Glutamatergic neuron (in vitro differentiated cells): ENCODE results near the gene MYCBPAP. TPM values are rescaled to one million over a fixed set of nuclear protein-coding genes. Genes with fewer than 3 reads are reported as not detected.

Source experiments
- DNase-seq: peaks from one replicate; pipeline ENCODE4 v3.0.0; 2022
- H3K27ac Mint-ChIP-seq: one replicate; pipeline ENCODE4 v1.8.0; 2020; ENCODE audit warnings: mild to moderate bottlenecking, mixed read lengths, inconsistent platforms; ENCODE audit not compliant: unreplicated experiment
- H3K27me3 Mint-ChIP-seq: one replicate; pipeline ENCODE4 v1.8.0; 2020; ENCODE audit warnings: mild to moderate bottlenecking, moderate library complexity, mixed read lengths, inconsistent platforms; ENCODE audit not compliant: unreplicated experiment
- H3K36me3 Mint-ChIP-seq: one replicate; pipeline ENCODE4 v1.8.0; 2020; ENCODE audit warnings: mild to moderate bottlenecking, mixed read lengths, inconsistent platforms; ENCODE audit not compliant: unreplicated experiment
- H3K4me1 Mint-ChIP-seq: one replicate; pipeline ENCODE4 v1.8.0; 2020; ENCODE audit warnings: mild to moderate bottlenecking, low read depth, mixed read lengths, inconsistent platforms; ENCODE audit not compliant: unreplicated experiment
- H3K4me3 Mint-ChIP-seq: one replicate; pipeline ENCODE4 v1.8.0; 2020; ENCODE audit warnings: mild to moderate bottlenecking, mixed read lengths, inconsistent platforms; ENCODE audit not compliant: unreplicated experiment
- H3K9me3 Mint-ChIP-seq: one replicate; pipeline ENCODE4 v1.8.0; 2020; ENCODE audit warnings: mild to moderate bottlenecking, moderate library complexity, mixed read lengths, inconsistent platforms; ENCODE audit not compliant: unreplicated experiment
- total RNA-seq: library from RNA; stranded (reverse); fragmentation: NEBNext Ultra II Directional; extraction: Animal tissue kit (Norgen Biotek cat#: 25700); gene quantifications from one replicate; pipeline ENCODE4 v1.2.1, GENCODE V29; 2021; ENCODE audit not compliant: unreplicated experiment
- TF ChIP-seq, protein P1 (sequence below): fragments of 200-600 bp; sonication (generic); IDR thresholded peaks from one replicate; pipeline ENCODE4 v1.5.0; 2021; ENCODE audit not compliant: partially characterized antibody, unreplicated experiment

Gene MYCBPAP
- total RNA-seq, 1 donor from 2014 or later: 2.5 TPM

DNA sequence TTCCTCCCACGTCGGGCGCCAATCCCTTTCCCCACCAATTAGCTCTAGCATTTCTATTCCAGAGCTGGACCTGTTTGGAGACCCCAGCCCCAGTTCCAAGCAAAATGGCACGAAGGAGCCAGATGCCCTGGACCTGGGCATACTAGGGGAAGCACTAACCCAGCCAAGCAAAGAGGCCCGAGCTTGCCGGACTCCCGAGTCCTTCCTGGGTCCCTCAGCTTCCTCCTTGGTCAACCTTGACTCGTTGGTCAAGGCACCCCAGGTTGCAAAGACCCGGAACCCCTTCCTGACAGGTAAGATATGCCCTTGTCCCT lies 33.1 kb downstream of the MYCBPAP start:
- H3K27me3 Mint-ChIP-seq: peaks cover 16% of the 10 kb centered on the region
- DNase-seq: no peak
- TF ChIP-seq, protein P1, sequence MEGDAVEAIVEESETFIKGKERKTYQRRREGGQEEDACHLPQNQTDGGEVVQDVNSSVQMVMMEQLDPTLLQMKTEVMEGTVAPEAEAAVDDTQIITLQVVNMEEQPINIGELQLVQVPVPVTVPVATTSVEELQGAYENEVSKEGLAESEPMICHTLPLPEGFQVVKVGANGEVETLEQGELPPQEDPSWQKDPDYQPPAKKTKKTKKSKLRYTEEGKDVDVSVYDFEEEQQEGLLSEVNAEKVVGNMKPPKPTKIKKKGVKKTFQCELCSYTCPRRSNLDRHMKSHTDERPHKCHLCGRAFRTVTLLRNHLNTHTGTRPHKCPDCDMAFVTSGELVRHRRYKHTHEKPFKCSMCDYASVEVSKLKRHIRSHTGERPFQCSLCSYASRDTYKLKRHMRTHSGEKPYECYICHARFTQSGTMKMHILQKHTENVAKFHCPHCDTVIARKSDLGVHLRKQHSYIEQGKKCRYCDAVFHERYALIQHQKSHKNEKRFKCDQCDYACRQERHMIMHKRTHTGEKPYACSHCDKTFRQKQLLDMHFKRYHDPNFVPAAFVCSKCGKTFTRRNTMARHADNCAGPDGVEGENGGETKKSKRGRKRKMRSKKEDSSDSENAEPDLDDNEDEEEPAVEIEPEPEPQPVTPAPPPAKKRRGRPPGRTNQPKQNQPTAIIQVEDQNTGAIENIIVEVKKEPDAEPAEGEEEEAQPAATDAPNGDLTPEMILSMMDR: no peak
- peaks cover 9% of the 10 kb centered on the region for H3K9me3 Mint-ChIP-seq
- no peaks in the 10 kb centered on the region for H3K36me3 Mint-ChIP-seq
- H3K4me1 Mint-ChIP-seq: peaks cover 16% of the 10 kb centered on the region
- peak overlapping the region; percentile 81 for H3K4me3 Mint-ChIP-seq
- H3K27ac Mint-ChIP-seq: no peak overlapping the region

DNA sequence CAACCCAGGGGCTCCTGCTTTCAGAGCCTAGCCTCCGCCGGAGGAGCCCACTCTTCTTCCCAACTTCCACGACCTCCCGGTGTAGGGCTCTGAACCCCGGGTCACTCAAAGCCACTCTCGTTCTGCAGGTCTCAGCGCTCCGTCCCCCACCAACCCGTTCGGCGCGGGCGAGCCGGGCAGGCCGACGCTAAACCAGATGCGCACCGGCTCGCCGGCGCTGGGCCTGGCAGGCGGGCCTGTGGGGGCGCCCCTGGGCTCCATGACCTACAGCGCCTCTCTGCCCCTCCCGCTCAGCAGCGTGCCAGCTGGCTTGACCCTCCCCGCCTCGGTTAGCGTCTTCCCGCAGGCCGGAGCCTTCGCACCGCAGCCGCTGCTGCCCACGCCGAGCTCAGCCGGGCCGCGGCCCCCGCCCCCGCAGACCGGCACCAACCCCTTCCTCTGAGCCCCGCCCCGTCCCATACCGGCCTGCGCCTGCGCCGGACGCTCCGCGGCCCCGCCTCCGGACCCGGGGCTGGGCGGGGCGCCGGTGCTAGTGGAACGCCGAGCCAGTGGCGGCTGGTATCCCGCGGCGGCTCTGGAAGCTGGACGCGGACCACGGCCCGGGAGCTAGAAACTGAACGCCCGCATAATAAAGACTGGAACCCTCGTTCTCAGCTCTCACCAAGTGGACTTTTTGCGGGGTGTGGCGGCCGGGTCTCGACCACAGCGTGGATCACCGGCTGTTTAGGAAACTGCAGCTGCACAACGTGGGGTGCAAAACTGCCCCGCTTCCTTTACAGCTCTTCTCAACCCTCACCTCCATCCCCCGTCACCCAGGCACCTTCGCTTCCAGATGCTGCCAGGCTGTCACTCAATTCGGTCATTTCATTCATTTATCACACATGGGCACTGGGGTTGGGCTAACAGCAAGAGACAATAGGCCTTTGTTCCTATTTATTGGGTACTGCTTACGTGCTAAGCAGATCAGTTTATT lies 33.8 kb downstream of the MYCBPAP start:
- peak; percentile 92 for DNase-seq
- Mint-ChIP-seq H3K4me3 (peak overlapping the region; percentile 89), H3K27ac (peak overlapping the region; percentile 86), H3K9me3 (peaks cover 8% of the 10 kb centered on the region), H3K36me3 (no peaks in the 10 kb centered on the region), H3K4me1 (peaks cover 16% of the 10 kb centered on the region), H3K27me3 (peaks cover 20% of the 10 kb centered on the region)
- TF ChIP-seq, protein P1: no peak

DNA sequence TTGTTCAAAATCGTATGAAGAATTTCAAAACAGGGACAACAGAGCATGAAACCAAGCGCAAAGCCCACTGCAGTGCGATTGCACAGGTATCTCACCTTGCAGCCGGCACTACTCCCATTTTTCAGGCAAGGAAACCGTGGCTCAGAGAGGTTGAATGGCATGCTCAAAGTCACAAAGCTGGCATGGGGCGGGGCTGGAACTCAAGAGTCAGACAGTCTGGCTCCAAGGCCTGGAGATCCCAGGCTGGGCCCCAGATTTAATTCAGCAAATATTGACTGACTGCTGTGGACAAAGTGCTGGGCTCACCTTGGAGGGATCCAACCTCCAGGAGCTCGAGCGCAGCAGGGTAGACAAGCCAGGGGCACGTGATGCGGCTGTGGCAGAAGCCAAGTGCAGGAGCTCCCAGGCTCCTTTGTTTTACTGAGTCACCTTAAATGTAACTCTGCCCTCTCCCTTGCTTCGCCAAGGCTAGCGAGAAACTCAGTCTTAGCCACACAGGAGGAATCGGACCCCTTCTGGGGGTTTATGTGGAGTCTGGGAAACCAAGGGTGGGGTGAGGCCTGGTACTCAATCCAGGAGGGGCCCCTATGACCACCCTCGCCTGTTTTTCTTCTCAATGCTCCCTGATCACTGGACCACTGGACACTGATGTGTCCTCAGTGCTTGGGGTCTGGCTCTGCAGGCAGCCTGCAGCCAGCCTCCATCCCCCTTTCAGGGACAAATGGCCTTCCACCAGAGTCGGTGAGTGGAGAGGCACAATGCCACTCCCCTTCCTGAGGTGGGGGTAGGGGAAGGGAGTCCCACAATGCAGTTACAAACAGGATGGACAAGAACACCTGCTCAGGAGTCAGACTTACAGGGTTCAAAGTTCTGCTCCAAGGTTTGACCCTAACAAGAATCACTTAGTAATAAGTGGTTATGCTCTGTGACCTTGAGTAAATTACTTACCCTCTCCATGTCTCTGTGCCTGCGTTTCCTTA lies 34.8 kb downstream of the MYCBPAP start:
- Mint-ChIP-seq H3K9me3 (peaks cover 8% of the 10 kb centered on the region), H3K4me1 (peaks cover 16% of the 10 kb centered on the region), H3K36me3 (no peaks in the 10 kb centered on the region), H3K27me3 (peaks cover 20% of the 10 kb centered on the region), H3K4me3 (peak overlapping the region; percentile 89), H3K27ac (peak overlapping the region; percentile 86)
- no peak for DNase-seq
- TF ChIP-seq, protein P1: no peak

DNA sequence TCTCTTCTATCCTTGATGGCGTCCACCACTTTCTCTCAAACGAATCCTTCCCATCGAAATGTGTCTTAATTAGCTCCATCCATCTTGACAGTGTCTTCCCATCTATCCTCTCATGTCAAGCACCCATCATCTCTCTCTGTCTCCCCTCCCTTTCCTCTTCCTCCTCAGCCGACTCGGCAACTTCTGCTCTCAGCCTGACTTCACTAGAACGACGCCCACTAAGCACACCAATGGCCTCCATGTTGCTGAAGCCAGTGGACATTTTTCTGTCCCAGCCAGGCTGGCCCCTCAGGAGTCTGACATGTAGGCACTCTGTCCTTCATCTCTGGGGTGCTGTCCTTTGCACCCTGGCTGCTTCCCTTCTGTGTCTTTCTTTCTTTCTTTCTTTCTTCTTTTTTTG lies 36.3 kb downstream of the MYCBPAP start:
- Mint-ChIP-seq H3K27me3 (peaks cover 18% of the 10 kb centered on the region), H3K27ac (no peak overlapping the region), H3K4me3 (no peak overlapping the region), H3K36me3 (no peaks in the 10 kb centered on the region), H3K4me1 (peaks cover 10% of the 10 kb centered on the region), H3K9me3 (peaks cover 6% of the 10 kb centered on the region)
- TF ChIP-seq, protein P1: no peak
- DNase-seq: no peak
